Activated naive CD8-positive, alpha-beta T cell treated with anti-CD3 and anti-CD28 coated beads, Interleukin-2, amount 10 ng/mL, durations not matched to agents 7 days and 5 days (primary cell): ENCODE results near the gene EMC8. TPM values are rescaled to one million over a fixed set of nuclear protein-coding genes. Genes with fewer than 3 reads are reported as not detected.

ENCODE experiments used
- ATAC-seq: fragments of 150-1000 bp; cut with Tn5 transposase; one replicate; pipeline ENCODE4 v1.10.0; 2021; ENCODE audit warnings: low read depth, moderate library complexity
- POLR2A ChIA-PET: fragments of 350-600 bp; sonication (Branson Sonifier 250); formaldehyde crosslinking; loops from one replicate; lab custom pipeline; 2021; ENCODE audit warnings: antibody characterized with exemption; lab: Charles Lee
- DNase-seq: peaks from one replicate; pipeline ENCODE4 v3.0.0; 2021
- H3K27ac Mint-ChIP-seq: one replicate; pipeline ENCODE4 v1.8.0; 2022; ENCODE audit warnings: mild to moderate bottlenecking, mixed read lengths
- H3K27me3 Mint-ChIP-seq: one replicate; pipeline ENCODE4 v1.8.0; 2022; ENCODE audit warnings: mild to moderate bottlenecking, moderate library complexity, mixed read lengths
- H3K36me3 Mint-ChIP-seq: one replicate; pipeline ENCODE4 v1.8.0; 2021; ENCODE audit warnings: mild to moderate bottlenecking, mixed read lengths
- H3K4me1 Mint-ChIP-seq: one replicate; pipeline ENCODE4 v1.8.0; 2021; ENCODE audit warnings: mixed read lengths
- H3K4me3 Mint-ChIP-seq: one replicate; pipeline ENCODE4 v1.8.0; 2022; ENCODE audit warnings: mild to moderate bottlenecking, moderate library complexity, mixed read lengths
- H3K9me3 Mint-ChIP-seq: one replicate; pipeline ENCODE4 v1.8.0; 2021; ENCODE audit warnings: mixed read lengths
- total RNA-seq, 2 experiments: library from RNA; stranded (reverse); gene quantifications; one replicate each; pipeline ENCODE4 v1.2.3, GENCODE V29; 2021

The EMC8 gene
- total RNA-seq, 2 experiments from 2014 or later = 29.2 to 34.1 TPM

- Mint-ChIP-seq H3K4me1 (peaks cover 4% of the 10 kb centered on the region), H3K4me3 (no peak overlapping the region), H3K27ac (no peak overlapping the region), H3K36me3 (peaks cover 8% of the 10 kb centered on the region), H3K27me3 (no peaks in the 10 kb centered on the region), H3K9me3 (no peaks in the 10 kb centered on the region)
- POLR2A ChIA-PET = no interaction called here
- ATAC-seq (no peak), DNase-seq (no peak)
These were observed 19.1 kb downstream of the EMC8 start for GRCh38 chr16:85780281-85780680.

GRCh38 chr16:85778873-85779272, 20.5 kb downstream of the EMC8 start:
- POLR2A ChIA-PET = no interaction called here
- no peak for DNase-seq
- Mint-ChIP-seq H3K4me1 (peaks cover 4% of the 10 kb centered on the region), H3K4me3 (no peak overlapping the region), H3K27ac (no peak overlapping the region), H3K36me3 (peaks cover 8% of the 10 kb centered on the region), H3K9me3 (no peaks in the 10 kb centered on the region), H3K27me3 (no peaks in the 10 kb centered on the region)
- ATAC-seq = peak; percentile 39

- H3K9me3 Mint-ChIP-seq = no peaks in the 10 kb centered on the region
- peaks cover 7% of the 10 kb centered on the region for H3K36me3 Mint-ChIP-seq
- no peak overlapping the region for H3K27ac Mint-ChIP-seq
- H3K4me3 Mint-ChIP-seq = no peak overlapping the region
- H3K27me3 Mint-ChIP-seq = no peaks in the 10 kb centered on the region
- POLR2A ChIA-PET = no interaction called here
- DNase-seq (no peak), ATAC-seq (no peak)
- H3K4me1 Mint-ChIP-seq = peaks cover 2% of the 10 kb centered on the region
These were observed 21.6 kb downstream of the EMC8 start for GRCh38 chr16:85777583-85778310.

- no peak for DNase-seq
- Mint-ChIP-seq H3K27ac (no peak overlapping the region), H3K36me3 (peaks cover 8% of the 10 kb centered on the region), H3K9me3 (no peaks in the 10 kb centered on the region), H3K4me3 (no peak overlapping the region), H3K27me3 (no peaks in the 10 kb centered on the region), H3K4me1 (peaks cover 2% of the 10 kb centered on the region)
- POLR2A ChIA-PET = no interaction called here
- ATAC-seq = no peak
These were observed 24.5 kb downstream of the EMC8 start for GRCh38 chr16:85774811-85775210.

GRCh38 chr16:85774136-85774535, 25.2 kb downstream of the EMC8 start:
- Mint-ChIP-seq H3K9me3 (no peaks in the 10 kb centered on the region), H3K4me3 (no peak overlapping the region), H3K4me1 (no peaks in the 10 kb centered on the region), H3K36me3 (peaks cover 5% of the 10 kb centered on the region), H3K27me3 (no peaks in the 10 kb centered on the region), H3K27ac (no peak overlapping the region)
- POLR2A ChIA-PET = interaction anchor here (0.6 kb wide), 1 partner anchor 30 kb away, joined by 4 read pairs; no protein-coding TSS in a partner anchor
- no peak for ATAC-seq
- DNase-seq = no peak

GRCh38 chr16:85773044-85773443, 26.3 kb downstream of the EMC8 start:
- no peaks in the 10 kb centered on the region for H3K4me1 Mint-ChIP-seq
- ATAC-seq = no peak
- DNase-seq = no peak
- no peaks in the 10 kb centered on the region for H3K9me3 Mint-ChIP-seq
- H3K36me3 Mint-ChIP-seq = peaks cover 5% of the 10 kb centered on the region
- POLR2A ChIA-PET = interaction anchor here (0.8 kb wide), 1 partner anchor 861 kb away, joined by 5 read pairs; no protein-coding TSS in a partner anchor
- no peak overlapping the region for H3K27ac Mint-ChIP-seq
- H3K4me3 Mint-ChIP-seq = no peak overlapping the region
- no peaks in the 10 kb centered on the region for H3K27me3 Mint-ChIP-seq

GRCh38 chr16:85770741-85771140, 28.6 kb downstream of the EMC8 start:
- POLR2A ChIA-PET = no interaction called here
- Mint-ChIP-seq H3K27ac (no peak overlapping the region), H3K36me3 (peaks cover 3% of the 10 kb centered on the region)

GRCh38 chr16:85768199-85768598, 31.1 kb downstream of the EMC8 start:
- POLR2A ChIA-PET = no interaction called here
- DNase-seq (no peak), ATAC-seq (no peak)
- Mint-ChIP-seq H3K27me3 (no peaks in the 10 kb centered on the region), H3K4me1 (no peaks in the 10 kb centered on the region), H3K9me3 (no peaks in the 10 kb centered on the region), H3K27ac (no peak overlapping the region), H3K36me3 (peaks cover 3% of the 10 kb centered on the region), H3K4me3 (no peak overlapping the region)

More at GRCh38 chr16:85770741-85771140, 28.6 kb downstream of the EMC8 start:
- Mint-ChIP-seq H3K4me1 (no peaks in the 10 kb centered on the region), H3K9me3 (no peaks in the 10 kb centered on the region), H3K27me3 (no peaks in the 10 kb centered on the region), H3K4me3 (no peak overlapping the region)
- ATAC-seq (no peak), DNase-seq (no peak)

- no peaks in the 10 kb centered on the region for H3K4me1 Mint-ChIP-seq
- ATAC-seq (no peak), DNase-seq (no peak)
- no peak overlapping the region for H3K4me3 Mint-ChIP-seq
- no peaks in the 10 kb centered on the region for H3K27me3 Mint-ChIP-seq
- peaks cover 3% of the 10 kb centered on the region for H3K36me3 Mint-ChIP-seq
- H3K27ac Mint-ChIP-seq = no peak overlapping the region
- POLR2A ChIA-PET = no interaction called here
- H3K9me3 Mint-ChIP-seq = no peaks in the 10 kb centered on the region
These were observed 31.8 kb downstream of the EMC8 start for GRCh38 chr16:85767531-85767930.

GRCh38 chr16:85765767-85766166, 33.6 kb downstream of the EMC8 start:
- H3K4me1 Mint-ChIP-seq = no peaks in the 10 kb centered on the region
- no peak overlapping the region for H3K27ac Mint-ChIP-seq
- DNase-seq (no peak), ATAC-seq (no peak)
- peaks cover 2% of the 10 kb centered on the region for H3K36me3 Mint-ChIP-seq
- H3K27me3 Mint-ChIP-seq = no peaks in the 10 kb centered on the region
- no peak overlapping the region for H3K4me3 Mint-ChIP-seq
- POLR2A ChIA-PET = no interaction called here
- H3K9me3 Mint-ChIP-seq = no peaks in the 10 kb centered on the region

- Mint-ChIP-seq H3K4me3 (no peak overlapping the region), H3K27me3 (peaks cover under 1% of the 10 kb centered on the region), H3K36me3 (no peaks in the 10 kb centered on the region), H3K4me1 (no peaks in the 10 kb centered on the region), H3K9me3 (no peaks in the 10 kb centered on the region), H3K27ac (no peak overlapping the region)
- POLR2A ChIA-PET = no interaction called here
- no peak for ATAC-seq
- no peak for DNase-seq
These were observed 34.1 kb downstream of the EMC8 start for GRCh38 chr16:85765211-85765610.

GRCh38 chr16:85763616-85764015, 35.7 kb downstream of the EMC8 start:
- Mint-ChIP-seq H3K9me3 (no peaks in the 10 kb centered on the region), H3K4me1 (peaks cover 6% of the 10 kb centered on the region), H3K27me3 (peaks cover 15% of the 10 kb centered on the region), H3K4me3 (no peak overlapping the region), H3K27ac (no peak overlapping the region), H3K36me3 (no peaks in the 10 kb centered on the region)
- DNase-seq (no peak), ATAC-seq (no peak)
- POLR2A ChIA-PET = no interaction called here

GRCh38 chr16:85762970-85763369, 36.4 kb downstream of the EMC8 start:
- ATAC-seq (no peak), DNase-seq (no peak)
- no peaks in the 10 kb centered on the region for H3K9me3 Mint-ChIP-seq
- no peaks in the 10 kb centered on the region for H3K36me3 Mint-ChIP-seq
- peaks cover 6% of the 10 kb centered on the region for H3K4me1 Mint-ChIP-seq
- no peak overlapping the region for H3K4me3 Mint-ChIP-seq
- POLR2A ChIA-PET = no interaction called here
- no peak overlapping the region for H3K27ac Mint-ChIP-seq
- H3K27me3 Mint-ChIP-seq = peaks cover 15% of the 10 kb centered on the region

- Mint-ChIP-seq H3K36me3 (no peaks in the 10 kb centered on the region), H3K9me3 (no peaks in the 10 kb centered on the region), H3K27me3 (peaks cover 18% of the 10 kb centered on the region), H3K27ac (no peak overlapping the region), H3K4me3 (no peak overlapping the region), H3K4me1 (peaks cover 9% of the 10 kb centered on the region)
- DNase-seq = no peak
- POLR2A ChIA-PET = no interaction called here
- no peak for ATAC-seq
These were observed 37.5 kb downstream of the EMC8 start for GRCh38 chr16:85761861-85762260.
